ENCODE results near the gene TEX44. TPM values are rescaled to one million over a fixed set of nuclear protein-coding genes. Genes with fewer than 3 reads are reported as not detected.

TEX44 gene
- total RNA-seq, 1 donor from 2014 or later = not detected

GRCh38 chr2:231597014-231597611 is 4.4 kb downstream of the TEX44 start:
- peak overlapping the region; percentile 42 for H2AFZ ChIP-seq (replicated peaks)
- no peak overlapping the region for H3K4me2 ChIP-seq
- no peaks in the 10 kb centered on the region for H3K9me3 ChIP-seq (ENCODE audit: low read depth)
- no peak for DNase-seq (ENCODE audit: low spot score)
- H3K27me3 ChIP-seq = no peaks in the 10 kb centered on the region
- Mint-ChIP-seq H3K36me3 (no peaks in the 10 kb centered on the region), H3K4me1 (peaks cover 14% of the 10 kb centered on the region), H3K9me3 (no peaks in the 10 kb centered on the region), H3K27me3 (ENCODE audit: insufficient read depth, low read depth) (peaks cover 9% of the 10 kb centered on the region), H3K27ac (peak overlapping the region; percentile 51), H3K4me3 (no peak overlapping the region)
- no peak overlapping the region for H3K4me3 ChIP-seq
- H4K20me1 ChIP-seq (ENCODE audit: low read depth) = no peaks in the 10 kb centered on the region
- H3K79me2 ChIP-seq (ENCODE audit: low read depth) = no peaks in the 10 kb centered on the region
- H3K36me3 ChIP-seq = no peaks in the 10 kb centered on the region
- H3F3A ChIP-seq (ENCODE audit: low read depth) = peaks cover 14% of the 10 kb centered on the region
- peaks cover 9% of the 10 kb centered on the region for H3K4me1 ChIP-seq
- no peak for TF ChIP-seq EZH2phosphoT487 (IDR thresholded peaks at IDR 0.05)
- no peak for TF ChIP-seq CTCF (IDR thresholded peaks at IDR 0.05)
- TF ChIP-seq EZH2 (IDR thresholded peaks at IDR 0.05) = no peak
- H3K9ac ChIP-seq = no peak overlapping the region
- no peak overlapping the region for H3K27ac ChIP-seq

GRCh38 chr2:231597627-231598026 is 5.0 kb downstream of the TEX44 start:
- Mint-ChIP-seq H3K27ac (no peak overlapping the region), H3K36me3 (no peaks in the 10 kb centered on the region), H3K4me1 (peaks cover 17% of the 10 kb centered on the region), H3K4me3 (no peak overlapping the region), H3K27me3 (ENCODE audit: insufficient read depth, low read depth) (peaks cover 9% of the 10 kb centered on the region), H3K9me3 (no peaks in the 10 kb centered on the region)
- H2AFZ ChIP-seq (replicated peaks) = no peak overlapping the region
- H3K36me3 ChIP-seq = no peaks in the 10 kb centered on the region
- no peaks in the 10 kb centered on the region for H3K9me3 ChIP-seq (ENCODE audit: low read depth)
- no peak overlapping the region for H3K27ac ChIP-seq
- H3K9ac ChIP-seq = no peak overlapping the region
- no peaks in the 10 kb centered on the region for H3K79me2 ChIP-seq (ENCODE audit: low read depth)
- H3K4me3 ChIP-seq = no peak overlapping the region
- no peak for DNase-seq (ENCODE audit: low spot score)
- peaks cover 19% of the 10 kb centered on the region for H3F3A ChIP-seq (ENCODE audit: low read depth)
- H4K20me1 ChIP-seq (ENCODE audit: low read depth) = peaks cover 2% of the 10 kb centered on the region
- no peaks in the 10 kb centered on the region for H3K27me3 ChIP-seq
- TF ChIP-seq EZH2phosphoT487 (IDR thresholded peaks at IDR 0.05) (no peak), CTCF (IDR thresholded peaks at IDR 0.05) (no peak), EZH2 (IDR thresholded peaks at IDR 0.05) (no peak)
- H3K4me1 ChIP-seq = peaks cover 15% of the 10 kb centered on the region
- no peak overlapping the region for H3K4me2 ChIP-seq

GRCh38 chr2:231600619-231601355 is 8.1 kb downstream of the TEX44 start:
- peaks cover 2% of the 10 kb centered on the region for H4K20me1 ChIP-seq (ENCODE audit: low read depth)
- peaks cover 49% of the 10 kb centered on the region for H3F3A ChIP-seq (ENCODE audit: low read depth)
- Mint-ChIP-seq H3K4me1 (peaks cover 39% of the 10 kb centered on the region), H3K9me3 (no peaks in the 10 kb centered on the region), H3K4me3 (peak overlapping the region; percentile 81), H3K27me3 (ENCODE audit: insufficient read depth, low read depth) (peaks cover 7% of the 10 kb centered on the region), H3K36me3 (no peaks in the 10 kb centered on the region), H3K27ac (peak overlapping the region; percentile 80)
- H3K27ac ChIP-seq = no peak overlapping the region
- TF ChIP-seq EZH2phosphoT487 (IDR thresholded peaks at IDR 0.05) (no peak), CTCF (IDR thresholded peaks at IDR 0.05) (no peak), EZH2 (IDR thresholded peaks at IDR 0.05) (no peak)
- DNase-seq (ENCODE audit: low spot score) = no peak
- no peaks in the 10 kb centered on the region for H3K36me3 ChIP-seq
- no peaks in the 10 kb centered on the region for H3K9me3 ChIP-seq (ENCODE audit: low read depth)
- no peak overlapping the region for H3K9ac ChIP-seq
- H3K27me3 ChIP-seq = no peaks in the 10 kb centered on the region
- no peak overlapping the region for H3K4me2 ChIP-seq
- H2AFZ ChIP-seq (replicated peaks) = no peak overlapping the region
- no peaks in the 10 kb centered on the region for H3K79me2 ChIP-seq (ENCODE audit: low read depth)
- H3K4me3 ChIP-seq = no peak overlapping the region
- peaks cover 38% of the 10 kb centered on the region for H3K4me1 ChIP-seq
